H1 (cell line): ENCODE measurements around the gene PHKA1. TPM values are rescaled to one million over a fixed set of nuclear protein-coding genes. Genes with fewer than 3 reads are reported as not detected.

Experiments used
- CTCF ChIA-PET: fragments of 300-600 bp; sonication (Branson Sonifier 250); formaldehyde crosslinking; loops from one replicate; lab custom pipeline; 2021; ENCODE audit not compliant: partially characterized antibody; lab: Charles Lee
- POLR2A ChIA-PET: fragments of 300-600 bp; sonication (Branson Sonifier 250); formaldehyde crosslinking; loops from one replicate; lab custom pipeline; 2021; ENCODE audit warnings: inconsistent platforms; ENCODE audit not compliant: partially characterized antibody; lab: Charles Lee
- DNase-seq, 2 experiments: peaks; one replicate each; pipeline versions ENCODE4 v3.0.0 to v3.0.0-alpha.2; 2010 to 2022; ENCODE audit warnings: low spot score in 2 of 2, low read depth in 1 of 2, mixed read lengths in 1 of 2
- FAIRE-seq: peaks from 2 replicates; lab custom pipeline; 2011; peaks lifted over from hg19 to GRCh38; lab: Jason Lieb, UNC
- H2AFZ ChIP-seq: 2 replicates; pipeline ENCODE4 v1.8.1; 2012; ENCODE audit warnings: low read length, inconsistent platforms
- H2AK5ac ChIP-seq: 2 replicates; pipeline ENCODE4 v1.6.1; 2013; ENCODE audit warnings: low read depth, low read length
- H2BK120ac ChIP-seq: replicated peaks from 2 replicates; pipeline ENCODE3; 2013; ENCODE audit warnings: low read depth, low read length, inconsistent platforms
- H2BK12ac ChIP-seq: 2 replicates; pipeline ENCODE4 v1.6.1; 2013; ENCODE audit warnings: low read depth, low read length
- H2BK15ac ChIP-seq: 2 replicates; pipeline ENCODE4 v1.6.1; 2013; ENCODE audit warnings: low read length
- H2BK20ac ChIP-seq: 2 replicates; pipeline ENCODE4 v1.6.1; 2013; ENCODE audit warnings: low read length
- H2BK5ac ChIP-seq: 2 replicates; pipeline ENCODE4 v1.6.1; 2013; ENCODE audit warnings: low read depth, low read length
- H3K14ac ChIP-seq: 2 replicates; pipeline ENCODE4 v1.6.1; 2013; ENCODE audit warnings: inconsistent platforms; ENCODE audit not compliant: insufficient read length
- H3K18ac ChIP-seq: 2 replicates; pipeline ENCODE4 v1.6.1; 2013; ENCODE audit warnings: low read length; ENCODE audit errors: extremely low read depth
- H3K23ac ChIP-seq: 2 replicates; pipeline ENCODE4 v1.6.1; 2013; ENCODE audit warnings: inconsistent platforms; ENCODE audit not compliant: insufficient read length
- H3K23me2 ChIP-seq: 2 replicates; pipeline ENCODE4 v1.6.1; 2013; ENCODE audit warnings: low read depth, low read length
- H3K27ac ChIP-seq: 2 replicates; pipeline ENCODE4 v1.6.1; 2011; ENCODE audit warnings: low read depth, low read length, inconsistent platforms
- H3K27me3 ChIP-seq, 4 experiments: replicated peaks in 1 of 4; 1 replicate in 1 of 4; 2 replicates in 3 of 4; pipeline versions ENCODE4 v1.6.1 to v1.8.1; 2011 to 2013; ENCODE audit warnings: low read length in 3 of 4, mild to moderate bottlenecking in 3 of 4, inconsistent platforms in 2 of 4, mixed read lengths in 2 of 4, moderate library complexity in 1 of 4; ENCODE audit not compliant: control insufficient read depth in 3 of 4, insufficient read depth in 3 of 4; ENCODE audit errors: extremely low read depth in 1 of 4
- H3K36me3 ChIP-seq, 4 experiments: 2 replicates each; pipeline versions ENCODE4 v1.6.1 to v1.8.1; 2011 to 2013; ENCODE audit warnings: mild to moderate bottlenecking in 4 of 4, low read length in 3 of 4, moderate library complexity in 2 of 4, control low read depth in 1 of 4, inconsistent platforms in 1 of 4; ENCODE audit not compliant: insufficient read depth in 4 of 4, control insufficient read depth in 2 of 4
- H3K4ac ChIP-seq: replicated peaks from 2 replicates; pipeline ENCODE3; 2013; ENCODE audit warnings: low read length, low read depth, mixed read lengths, inconsistent platforms; ENCODE audit not compliant: insufficient read length
- H3K4me1 ChIP-seq, 4 experiments: replicated peaks in 1 of 4; 1 replicate in 1 of 4; 2 replicates in 3 of 4; pipeline versions ENCODE4 v1.6.1 to v1.8.1; 2011 to 2013; ENCODE audit warnings: low read length in 3 of 4, inconsistent platforms in 2 of 4, mixed read lengths in 1 of 4; ENCODE audit not compliant: insufficient read depth in 4 of 4, control insufficient read depth in 3 of 4
- H3K4me2 ChIP-seq, 2 experiments: 2 replicates each; pipeline versions ENCODE4 v1.6.1 to v1.8.1; 2011 to 2013; ENCODE audit warnings: low read depth in 2 of 2, low read length in 2 of 2, control low read depth in 1 of 2, inconsistent platforms in 1 of 2, mild to moderate bottlenecking in 1 of 2; ENCODE audit not compliant: insufficient read depth in 1 of 2
- H3K4me3 ChIP-seq, 4 experiments: fragments of 200-600, 300-600 bp in 1 of 4; sonication (generic), shearing (Covaris generic), sonication (Bioruptor Twin) in 1 of 4; 2 replicates each; pipeline versions ENCODE4 v1.5.1 to v1.8.1; 2011 to 2016; ENCODE audit warnings: low read length in 4 of 4, low read depth in 3 of 4, control low read depth in 2 of 4, inconsistent platforms in 2 of 4, mild to moderate bottlenecking in 2 of 4, mixed read lengths in 1 of 4, moderate library complexity in 1 of 4; ENCODE audit not compliant: insufficient read depth in 2 of 4; ENCODE audit errors: extremely low read depth in 1 of 4
- H3K56ac ChIP-seq: replicated peaks from 2 replicates; pipeline ENCODE3; 2013; ENCODE audit warnings: low read depth, mild to moderate bottlenecking, mixed read lengths, low read length, inconsistent platforms; ENCODE audit not compliant: insufficient read length
- H3K79me1 ChIP-seq: 2 replicates; pipeline ENCODE4 v1.6.1; 2013; ENCODE audit warnings: low read depth, low read length, control low read depth
- H3K79me2 ChIP-seq, 2 experiments: 2 replicates each; pipeline versions ENCODE4 v1.6.1 to v1.8.1; 2012 to 2013; ENCODE audit warnings: low read length in 2 of 2, mild to moderate bottlenecking in 2 of 2, inconsistent platforms in 1 of 2; ENCODE audit not compliant: insufficient read depth in 2 of 2, control insufficient read depth in 1 of 2
- H3K9ac ChIP-seq, 4 experiments: replicated peaks in 1 of 4; 1 replicate in 1 of 4; 2 replicates in 3 of 4; pipeline versions ENCODE4 v1.6.1 to v1.8.1; 2011 to 2013; ENCODE audit warnings: low read depth in 3 of 4, low read length in 3 of 4, control low read depth in 2 of 4, mild to moderate bottlenecking in 2 of 4, moderate library complexity in 2 of 4, inconsistent platforms in 1 of 4; ENCODE audit errors: extremely low read depth in 1 of 4
- H3K9me3 ChIP-seq, 2 experiments: 2 replicates each; pipeline versions ENCODE4 v1.6.1 to v1.8.1; 2012 to 2013; ENCODE audit warnings: mild to moderate bottlenecking in 2 of 2, moderate library complexity in 2 of 2, control low read depth in 1 of 2, inconsistent platforms in 1 of 2, low read depth in 1 of 2, low read length in 1 of 2, mixed read lengths in 1 of 2; ENCODE audit not compliant: insufficient read depth in 2 of 2
- H4K20me1 ChIP-seq, 2 experiments: replicated peaks in 1 of 2; 2 replicates each; pipeline versions ENCODE3 to v1.8.1; 2011 to 2013; ENCODE audit warnings: inconsistent platforms in 2 of 2, low read length in 2 of 2, mild to moderate bottlenecking in 1 of 2; ENCODE audit not compliant: insufficient read depth in 2 of 2, control insufficient read depth in 1 of 2
- H4K5ac ChIP-seq: 2 replicates; pipeline ENCODE4 v1.6.1; 2013; ENCODE audit warnings: low read length, low read depth, mixed read lengths, inconsistent platforms; ENCODE audit not compliant: insufficient read length
- H4K8ac ChIP-seq: 2 replicates; pipeline ENCODE4 v1.8.0; 2013; ENCODE audit warnings: mild to moderate bottlenecking, moderate library complexity, low read length, inconsistent platforms; ENCODE audit not compliant: insufficient read depth; ENCODE audit errors: extremely low read depth
- H4K91ac ChIP-seq: replicated peaks from 2 replicates; pipeline ENCODE3; 2013; ENCODE audit warnings: low read length, mixed read lengths, inconsistent platforms; ENCODE audit not compliant: insufficient read length
- BRCA1 ChIP-seq: IDR thresholded peaks from 2 replicates; pipeline ENCODE4 v1.6.1; 2012; ENCODE audit warnings: low read depth, low read length, improper control_type of control experiment
- CBX8 ChIP-seq: fragments of 300-800, 300-1000 bp; sonication (generic); IDR thresholded peaks from 2 replicates; pipeline ENCODE4 v1.7.1; 2016; ENCODE audit warnings: low read depth, low read length, borderline replicate concordance
- CEBPB ChIP-seq: IDR thresholded peaks from 2 replicates; pipeline ENCODE4 v1.6.1; 2012; ENCODE audit warnings: low read depth, low read length
- CREB1 ChIP-seq: IDR thresholded peaks from 2 replicates; pipeline ENCODE4 v1.6.1; 2012; ENCODE audit warnings: inconsistent platforms
- FOSL1 ChIP-seq: IDR thresholded peaks from 2 replicates; pipeline ENCODE4 v1.6.1; 2011; ENCODE audit warnings: mild to moderate bottlenecking, low read depth, low read length, moderate library complexity; ENCODE audit not compliant: insufficient read depth
- GABPA ChIP-seq: IDR thresholded peaks from 2 replicates; pipeline ENCODE4 v1.6.1; 2011; ENCODE audit warnings: mild to moderate bottlenecking, low read length, moderate library complexity, borderline replicate concordance; ENCODE audit not compliant: insufficient read depth
- HDAC2 ChIP-seq, 2 experiments: fragments of 300-600 bp in 1 of 2; sonication (generic) in 1 of 2; IDR thresholded peaks; 2 replicates each; pipeline ENCODE4 v1.6.1; 2011 to 2012; ENCODE audit warnings: low read depth in 2 of 2, low read length in 2 of 2, mild to moderate bottlenecking in 2 of 2, moderate library complexity in 2 of 2, borderline replicate concordance in 1 of 2, inconsistent platforms in 1 of 2
- KDM4A ChIP-seq: IDR thresholded peaks from one replicate; pipeline ENCODE4 v1.7.1; 2012; ENCODE audit warnings: low read depth, mild to moderate bottlenecking, moderate library complexity, low read length, inconsistent platforms; ENCODE audit not compliant: severe bottlenecking
- POLR2A ChIP-seq, 2 experiments: IDR thresholded peaks; 1 replicate in 1 of 2; 2 replicates in 1 of 2; pipeline ENCODE4 v1.6.1; 2011; ENCODE audit warnings: low read depth in 2 of 2, low read length in 2 of 2, mild to moderate bottlenecking in 2 of 2; ENCODE audit errors: control extremely low read depth in 1 of 2
- RFX5 ChIP-seq: IDR thresholded peaks from 2 replicates; pipeline ENCODE4 v1.6.1; 2011; ENCODE audit warnings: low read depth, low read length, improper control_type of control experiment, borderline replicate concordance
- SIX5 ChIP-seq: IDR thresholded peaks from 2 replicates; pipeline ENCODE4 v1.6.1; 2011; ENCODE audit warnings: mild to moderate bottlenecking, low read depth, low read length
- SP2 ChIP-seq: IDR thresholded peaks from 2 replicates; pipeline ENCODE4 v1.6.1; 2012; ENCODE audit warnings: mild to moderate bottlenecking, low read length, inconsistent platforms
- SRF ChIP-seq: IDR thresholded peaks from 2 replicates; pipeline ENCODE4 v1.6.1; 2011; ENCODE audit warnings: mild to moderate bottlenecking, low read depth, low read length, moderate library complexity
- TAF7 ChIP-seq: optimal IDR thresholded peaks from 2 replicates; pipeline ENCODE3; 2011; ENCODE audit warnings: low read depth, mild to moderate bottlenecking, inconsistent platforms, low read length, moderate library complexity, borderline replicate concordance
- WGBS, 2 experiments: shearing (Covaris generic) in 1 of 2; methylation state at CpG; one replicate each; pipeline versions ENCODE4 v1.1.6 to v1.1.7; 2013 to 2015; ENCODE audit warnings: low lambda C conversion rate in 2 of 2, mixed read lengths in 2 of 2, inconsistent platforms in 1 of 2, low coverage in 1 of 2, missing lambda C conversion rate in 1 of 2; ENCODE audit not compliant: insufficient replicate concordance in 2 of 2, insufficient coverage in 1 of 2, insufficient read length in 1 of 2; ENCODE audit errors: extremely low coverage in 1 of 2, missing lambda C conversion rate in 1 of 2; 5-methylcytosine and 5-hydroxymethylcytosine counted together
- polyA plus RNA-seq, 7 experiments: library from polyadenylated mRNA; depleted of rRNA in 3 of 7; stranded (reverse) in 5 of 7; unstranded in 2 of 7; fragments of >200 nt in 5 of 7; fragments of 200-250 nt in 2 of 7; gene quantifications; 1 replicate in 5 of 7; 2 replicates in 1 of 7; 4 replicates in 1 of 7; pipeline versions ENCODE4 v1.2.1 to v1.2.3, GENCODE V29; 2011 to 2013; ENCODE audit warnings: missing spikeins in 2 of 7, mixed read lengths in 2 of 7
- total RNA-seq: library from RNA; stranded (reverse); fragmentation: NEBNext Ultra II Directional; extraction: Animal tissue kit (Norgen Biotek cat#: 25700); gene quantifications from 2 replicates; pipeline ENCODE4 v1.2.1, GENCODE V29; 2021
- TF ChIP-seq, protein P1 (sequence below): IDR thresholded peaks from 2 replicates; pipeline ENCODE4 v1.6.1; 2012; ENCODE audit warnings: inconsistent platforms

Gene PHKA1
- total and polyA plus RNA-seq, 2 of the 8 experiments (the other 6 are each of a cell fraction or from before 2014, with no cell fraction given), result 4.2 to 7.2 TPM

DNA sequence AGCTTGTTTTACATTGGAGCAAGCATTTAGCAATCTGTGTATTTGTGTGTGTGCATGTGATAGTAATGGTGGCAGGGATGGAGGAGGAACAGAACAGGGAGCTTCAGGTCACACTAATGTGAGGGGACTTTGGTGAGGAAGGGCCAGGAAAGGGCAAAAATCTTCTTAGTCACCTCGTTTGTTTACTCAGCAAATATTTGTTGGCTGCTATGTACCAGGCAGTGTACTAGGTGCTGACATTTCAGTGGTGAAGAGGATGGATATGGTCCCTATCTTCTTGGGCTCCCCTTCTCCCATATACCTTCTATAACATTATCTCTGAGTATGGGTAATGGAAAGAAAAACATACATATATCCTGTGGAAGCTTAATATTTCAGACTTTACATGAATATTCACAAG lies 92.9 kb downstream of the PHKA1 start:
- Histone ChIP-seq H4K20me1 (no peaks in the 10 kb centered on the region), H3K4me2 (no peak overlapping the region), H3K27me3 (no peaks in the 10 kb centered on the region), H4K8ac (no peak overlapping the region), H3K27ac (no peak overlapping the region), H3K79me1 (no peaks in the 10 kb centered on the region), H3K18ac (no peak overlapping the region), H2BK20ac (no peak overlapping the region), H3K36me3 (no peaks in the 10 kb centered on the region), H2BK120ac (no peak overlapping the region), H2AK5ac (no peak overlapping the region), H3K4ac (no peak overlapping the region), H2AFZ (no peak overlapping the region), H3K23me2 (no peaks in the 10 kb centered on the region), H3K56ac (no peak overlapping the region), H2BK5ac (no peak overlapping the region), H4K91ac (no peak overlapping the region), H3K14ac (no peak overlapping the region), H3K79me2 (no peaks in the 10 kb centered on the region), H3K9me3 (no peaks in the 10 kb centered on the region), H3K23ac (no peak overlapping the region), H2BK12ac (no peak overlapping the region), H3K9ac (no peak overlapping the region), H4K5ac (no peak overlapping the region), H3K4me3 (no peak overlapping the region), H3K4me1 (no peaks in the 10 kb centered on the region), H2BK15ac (no peak overlapping the region)
- DNase-seq, result no peak
- POLR2A ChIA-PET, result no interaction called here
- CTCF ChIA-PET, result interaction anchor here (0.9 kb wide), 1 partner anchor 10 kb away, joined by 4 read pairs; no protein-coding TSS in a partner anchor
- no peak for FAIRE-seq
- 56% methylated on average over 1 of the region's 1 CpG; no CpG with 5 or more reads in 1 of the 2 experiments for WGBS, 2 experiments
- no peak for TF ChIP-seq FOSL1
- TF ChIP-seq GABPA, result no peak
- no peak for TF ChIP-seq CREB1
- TF ChIP-seq BRCA1, result no peak
- TF ChIP-seq SIX5, result no peak
- no peak for TF ChIP-seq POLR2A (IDR thresholded peaks at IDR 0.05; ENCODE audit: control extremely low read depth in 1 of 2, low read depth in 2 of 2, low read length in 2 of 2)
- TF ChIP-seq, protein P1, sequence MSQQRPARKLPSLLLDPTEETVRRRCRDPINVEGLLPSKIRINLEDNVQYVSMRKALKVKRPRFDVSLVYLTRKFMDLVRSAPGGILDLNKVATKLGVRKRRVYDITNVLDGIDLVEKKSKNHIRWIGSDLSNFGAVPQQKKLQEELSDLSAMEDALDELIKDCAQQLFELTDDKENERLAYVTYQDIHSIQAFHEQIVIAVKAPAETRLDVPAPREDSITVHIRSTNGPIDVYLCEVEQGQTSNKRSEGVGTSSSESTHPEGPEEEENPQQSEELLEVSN, result no peak
- no peak for TF ChIP-seq CEBPB
- TF ChIP-seq RFX5, result no peak
- TF ChIP-seq CBX8, result no peak
- no peak for TF ChIP-seq SRF
- TF ChIP-seq KDM4A, result no peak
- no peak for TF ChIP-seq TAF7
- no peak for TF ChIP-seq SP2
- no peak for TF ChIP-seq HDAC2 (IDR thresholded peaks at IDR 0.05; ENCODE audit: borderline replicate concordance in 1 of 2, low read depth in 2 of 2, low read length in 2 of 2)
